HG03354 (cell line): ENCODE data around the gene HLA-DPB1.
A peak's percentile ranks its signal among the peaks of the same experiment; 100 is the strongest.
"Not testable (repeated sequence)": the region's sequence is repeated elsewhere in the genome, so short reads cannot be mapped to it uniquely, and the experiment has no call there.

Source experiments
- ATAC-seq: cut with Tn5 transposase; IDR thresholded peaks from one replicate; pipeline ENCODE4 v1.9.1; 2021; ENCODE audit warnings: mild to moderate bottlenecking; ENCODE audit not compliant: unreplicated experiment, poor library complexity, severe bottlenecking

HLA-DPB1 gene

DNA sequence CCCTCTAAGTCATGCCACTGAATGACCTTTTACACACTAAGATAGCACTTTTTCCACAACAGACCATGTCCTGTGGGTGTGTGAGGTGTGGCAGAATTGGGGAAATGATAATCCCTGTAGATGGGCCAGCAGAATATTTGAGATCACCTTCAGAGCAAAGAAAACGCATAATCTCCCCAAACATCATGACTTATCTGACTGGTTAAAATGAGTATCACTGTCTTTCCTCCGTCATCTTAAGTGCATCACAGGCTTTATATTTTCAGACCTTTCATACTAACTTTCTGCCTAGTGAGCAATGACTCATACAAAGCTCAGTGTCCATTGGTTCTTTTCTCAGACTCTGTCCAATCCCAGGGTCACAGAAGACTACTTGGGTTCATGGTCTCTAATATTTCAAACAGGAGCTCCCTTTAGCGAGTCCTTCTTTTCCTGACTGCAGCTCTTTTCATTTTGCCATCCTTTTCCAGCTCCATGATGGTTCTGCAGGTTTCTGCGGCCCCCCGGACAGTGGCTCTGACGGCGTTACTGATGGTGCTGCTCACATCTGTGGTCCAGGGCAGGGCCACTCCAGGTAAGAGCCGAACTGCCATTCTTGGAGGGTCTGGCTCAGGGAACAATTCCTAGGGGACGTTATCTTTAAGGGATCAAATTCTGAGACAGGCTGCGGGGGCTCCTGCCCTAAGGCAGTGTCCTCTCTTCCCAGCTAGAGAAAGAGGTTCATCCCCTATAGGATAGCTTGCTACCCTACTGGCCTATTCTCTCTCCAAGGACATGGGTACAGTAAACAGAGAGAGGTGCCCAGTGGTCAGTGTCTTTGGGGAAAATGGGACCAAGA lies at the start of gene HLA-DPB1:
HLA-DPB1 (plus strand) TSS at position 423 of the 838 bp plus-strand sequence; CDS start at position 475, 52 bp downstream.
- peak; percentile 81 for ATAC-seq

DNA sequence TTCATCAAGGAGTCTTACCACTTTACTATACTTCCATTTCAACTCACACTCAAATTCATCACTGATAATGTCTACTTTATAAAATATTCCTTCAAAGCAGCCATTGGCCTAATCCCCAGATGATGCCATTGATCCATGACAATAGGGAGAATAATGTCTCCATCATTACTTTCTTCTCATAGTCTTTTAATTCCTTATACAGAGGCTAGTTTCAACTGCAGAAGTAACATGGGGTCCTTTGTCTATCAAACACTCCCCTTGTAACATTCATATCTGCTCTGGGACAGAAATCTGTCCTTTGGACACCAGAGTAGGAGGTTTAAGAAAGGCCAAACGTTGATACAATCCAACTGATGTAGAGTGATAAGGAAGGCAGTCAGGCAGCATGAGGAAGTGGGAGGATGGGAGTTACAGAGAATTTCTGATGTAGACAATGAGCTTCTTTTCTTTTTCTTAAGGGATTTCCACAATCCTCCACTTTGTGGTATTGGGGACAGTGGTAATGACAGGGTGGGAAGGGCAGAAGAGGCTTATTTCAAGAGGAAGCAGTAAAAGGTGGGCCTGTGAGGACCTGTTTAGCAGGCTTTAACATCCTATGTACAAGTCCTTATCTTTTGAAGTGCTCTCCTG lies 47.5 kb upstream of the HLA-DPB1 start:
- ATAC-seq, result no peak

DNA sequence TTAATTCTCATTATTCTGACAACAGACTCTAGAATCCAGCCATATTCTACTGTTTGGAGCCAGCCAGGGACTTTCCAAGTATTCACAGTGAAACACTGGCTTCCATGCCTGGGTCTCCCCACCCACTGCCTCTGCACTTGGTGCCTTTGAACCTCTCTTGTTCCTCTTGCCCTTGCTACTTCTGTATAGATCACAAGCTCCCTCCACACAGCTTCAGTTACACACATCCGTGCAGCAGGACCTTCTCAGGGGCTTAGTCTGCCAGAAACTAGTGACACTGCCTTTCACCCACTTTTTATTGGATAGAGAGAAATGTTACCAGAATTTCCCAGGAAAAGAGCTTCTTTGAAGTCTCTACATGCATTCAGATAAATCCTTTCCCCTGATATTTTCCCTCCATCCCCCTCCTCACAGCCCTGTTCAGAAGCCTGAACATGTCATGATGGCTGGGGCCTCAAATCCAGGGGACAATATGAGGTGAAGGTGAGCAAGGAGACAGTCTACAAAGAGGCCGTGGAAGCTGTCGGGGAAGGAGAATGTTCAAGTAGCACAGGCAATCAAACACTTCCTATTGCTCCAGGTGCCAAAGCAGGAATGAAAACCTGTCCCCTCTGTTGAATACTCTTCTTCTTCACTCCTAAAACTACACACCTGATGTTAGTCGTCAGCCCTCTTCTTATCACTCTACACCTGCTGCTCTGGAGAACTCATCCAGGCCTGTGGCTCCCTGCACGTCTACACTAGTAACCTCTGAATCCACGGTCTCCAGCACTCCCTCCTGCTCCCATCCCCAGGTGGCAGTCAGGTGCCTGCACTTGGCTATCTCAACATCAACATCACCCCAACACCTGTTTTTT lies 46.2 kb upstream of the HLA-DPB1 start:
- peak; percentile 67 for ATAC-seq

DNA sequence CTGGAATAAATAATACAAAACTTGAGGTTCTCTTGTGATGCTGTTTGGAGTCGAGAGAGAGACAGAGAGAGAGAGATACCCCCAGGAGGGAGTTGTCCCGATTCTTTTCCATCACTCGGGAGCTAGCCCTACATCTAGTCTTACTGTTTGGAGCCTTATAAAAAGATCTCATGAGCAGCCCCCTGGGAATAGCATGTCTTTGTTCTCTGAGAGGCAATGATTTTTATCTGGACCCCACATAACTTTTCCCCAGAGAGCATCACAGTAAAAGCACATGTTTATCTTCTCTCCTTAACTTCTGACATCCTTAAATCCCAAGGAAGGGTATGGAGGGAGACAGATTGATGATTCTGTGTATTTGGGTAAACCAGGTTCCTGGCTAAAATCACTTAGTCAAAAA lies 45.5 kb upstream of the HLA-DPB1 start:
- ATAC-seq, result no peak

DNA sequence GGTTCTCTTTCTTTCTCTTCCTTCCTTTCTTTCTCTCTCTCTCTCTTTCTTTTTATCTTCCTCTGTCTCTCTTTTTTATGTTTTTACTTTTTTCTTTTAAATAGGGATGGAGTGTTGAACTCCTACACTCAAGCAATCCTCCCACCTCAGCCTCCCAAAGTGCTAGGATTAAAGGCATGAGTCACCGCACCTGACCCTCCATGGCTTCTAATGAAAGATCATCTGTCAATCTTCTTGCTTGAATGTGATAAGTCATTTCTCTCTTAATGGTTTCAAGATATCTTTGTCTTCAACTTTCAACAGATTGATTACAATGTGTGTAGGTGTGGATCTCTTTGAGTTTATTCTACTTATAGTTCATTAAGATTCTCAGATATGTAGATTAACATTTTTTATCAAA lies 41.2 kb upstream of the HLA-DPB1 start:
- ATAC-seq, result no peak

DNA sequence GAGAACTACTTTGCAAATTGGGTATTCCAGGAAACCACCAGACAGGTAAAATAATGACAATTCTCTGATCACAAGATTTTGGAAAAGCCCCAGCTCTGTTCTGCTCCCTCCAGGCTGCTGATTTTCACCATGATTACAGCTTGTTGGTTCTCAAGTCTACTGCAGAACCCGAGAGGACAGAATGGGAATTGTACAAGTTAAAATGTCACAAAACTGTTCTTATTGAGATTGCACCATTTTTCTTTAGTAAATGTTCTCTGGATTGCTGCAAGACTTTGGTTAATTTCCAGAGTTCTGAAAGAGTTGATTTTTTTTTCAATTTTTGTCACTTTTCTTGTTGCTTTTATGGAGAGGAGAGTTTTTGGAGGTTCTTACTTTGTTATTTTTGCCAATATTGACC lies 39.3 kb upstream of the HLA-DPB1 start:
- no peak for ATAC-seq

DNA sequence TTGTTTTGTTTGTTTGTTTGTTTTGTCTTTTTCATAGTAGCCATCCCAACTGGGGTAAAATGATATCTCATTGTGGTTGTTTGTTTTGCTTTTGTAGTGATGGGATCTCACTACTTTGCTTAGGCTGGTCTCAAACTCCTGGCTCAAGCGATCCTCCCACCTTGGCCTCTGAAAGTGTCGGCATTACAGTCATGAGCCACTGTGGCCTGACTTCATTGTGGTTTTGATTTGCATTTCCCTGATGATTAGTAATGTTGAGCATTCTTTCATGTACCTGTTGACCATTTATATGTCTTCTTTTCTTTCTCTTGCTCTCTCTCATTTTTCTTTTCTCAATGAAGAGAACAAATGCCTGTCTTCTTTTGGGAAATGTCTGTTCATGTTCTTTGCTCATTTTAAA lies 35.6 kb upstream of the HLA-DPB1 start:
- ATAC-seq, result no peak

DNA sequence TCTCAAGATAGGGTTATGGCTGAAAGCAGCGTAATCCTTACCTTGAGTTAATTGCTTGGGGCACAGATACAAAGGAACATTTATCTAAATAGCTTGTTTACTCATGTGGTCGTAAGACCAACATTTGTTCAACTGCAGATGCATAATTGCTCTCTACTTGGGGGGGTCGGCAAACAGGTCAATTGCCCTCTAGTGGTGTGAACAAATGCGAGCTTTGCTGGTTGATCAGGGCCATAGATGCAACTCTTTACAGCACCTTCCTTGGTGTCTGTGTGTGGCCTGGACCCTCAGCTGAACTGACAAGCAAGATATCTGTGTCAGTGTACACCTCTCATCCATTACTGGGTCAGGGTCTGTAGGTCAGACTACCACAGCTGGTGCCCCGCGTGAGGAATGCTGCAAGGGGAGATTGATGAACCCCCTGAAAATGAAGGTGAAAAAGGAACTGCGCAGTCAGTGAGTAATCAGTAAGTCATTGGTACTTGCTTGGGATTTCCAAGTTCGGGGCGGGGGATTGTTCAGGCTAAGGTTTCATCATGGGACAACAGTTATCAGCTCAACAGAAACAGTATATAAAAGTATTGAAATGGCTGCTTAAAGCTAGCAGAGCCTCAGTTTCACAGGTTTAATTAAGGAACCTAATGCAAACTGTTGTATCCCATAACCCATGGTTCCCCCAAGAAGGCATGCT lies 26.3 kb upstream of the HLA-DPB1 start:
- no peak for ATAC-seq

DNA sequence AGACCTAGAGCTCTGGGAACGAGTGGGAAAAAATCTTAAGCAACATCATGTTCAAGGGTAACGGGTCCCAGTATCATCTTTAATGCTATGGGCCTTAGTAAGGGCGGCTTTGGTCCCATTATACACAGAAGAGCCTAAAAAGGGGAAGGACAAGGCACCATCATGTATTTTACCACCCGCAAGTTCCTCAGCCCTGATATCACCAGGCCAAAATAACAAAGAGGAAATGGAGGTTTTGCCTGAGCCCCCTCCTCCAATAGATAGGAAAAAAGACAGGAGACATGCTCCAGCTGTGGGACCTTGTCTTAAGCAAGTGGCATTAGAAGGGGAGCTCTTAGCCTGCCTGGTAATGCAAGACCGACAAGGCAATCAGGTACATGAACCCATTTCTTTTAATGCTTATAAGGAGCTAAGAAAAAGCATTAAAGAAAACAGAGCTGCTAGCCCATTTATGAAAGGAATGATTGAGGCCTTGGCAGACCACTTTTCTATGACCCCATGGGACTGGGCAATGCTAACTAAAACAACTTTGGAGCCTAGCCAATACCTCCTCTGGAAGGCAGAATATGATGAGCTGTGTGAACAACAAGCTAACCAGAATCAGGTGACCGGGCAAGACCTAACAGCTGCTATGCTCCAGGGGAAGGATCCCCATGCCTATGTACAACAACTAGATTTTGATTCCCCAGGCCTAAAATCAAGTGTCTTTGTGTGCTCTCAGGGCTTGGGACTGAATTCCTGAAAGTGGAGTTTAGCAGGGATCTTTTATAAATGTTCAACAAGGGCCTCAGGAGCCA lies 25.6 kb upstream of the HLA-DPB1 start:
- no peak for ATAC-seq

DNA sequence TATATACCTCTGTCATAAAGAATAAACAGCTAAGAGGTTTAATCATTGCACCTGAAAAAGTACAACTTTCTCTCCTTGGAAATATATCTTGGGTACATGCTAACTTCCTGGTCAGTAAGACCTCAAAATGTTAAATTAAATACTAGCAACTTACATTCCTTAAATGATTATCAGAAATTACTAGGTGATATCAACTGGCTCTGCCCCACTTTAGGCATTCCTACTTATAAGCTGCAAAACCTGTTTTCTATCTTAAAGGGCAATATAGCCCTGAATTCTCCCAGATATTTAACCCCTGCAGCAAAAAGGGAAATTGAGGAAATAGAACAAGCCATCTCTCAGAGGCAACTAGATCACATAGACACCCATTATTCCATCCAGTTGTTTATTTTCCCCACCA lies 23.2 kb upstream of the HLA-DPB1 start:
- ATAC-seq, result no peak

DNA sequence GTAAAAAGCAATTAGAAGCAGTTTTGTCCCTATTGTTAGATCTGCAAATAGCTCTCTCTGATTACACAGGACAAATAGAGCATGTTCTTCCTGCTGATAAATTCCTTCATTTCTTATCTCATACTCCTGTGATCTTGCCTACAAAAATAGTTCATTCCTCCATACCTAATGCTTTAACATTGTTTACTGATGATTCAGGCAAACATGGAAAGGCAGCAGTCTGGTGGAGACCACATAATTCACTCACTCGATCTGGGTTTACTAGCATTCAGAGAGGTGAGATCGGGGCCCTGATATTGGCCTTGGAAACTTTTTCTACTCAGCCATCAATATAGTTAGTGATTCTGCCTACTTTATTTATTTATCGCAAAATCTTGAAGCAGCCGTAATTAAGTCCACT lies 22.6 kb upstream of the HLA-DPB1 start:
- ATAC-seq, result no peak

DNA sequence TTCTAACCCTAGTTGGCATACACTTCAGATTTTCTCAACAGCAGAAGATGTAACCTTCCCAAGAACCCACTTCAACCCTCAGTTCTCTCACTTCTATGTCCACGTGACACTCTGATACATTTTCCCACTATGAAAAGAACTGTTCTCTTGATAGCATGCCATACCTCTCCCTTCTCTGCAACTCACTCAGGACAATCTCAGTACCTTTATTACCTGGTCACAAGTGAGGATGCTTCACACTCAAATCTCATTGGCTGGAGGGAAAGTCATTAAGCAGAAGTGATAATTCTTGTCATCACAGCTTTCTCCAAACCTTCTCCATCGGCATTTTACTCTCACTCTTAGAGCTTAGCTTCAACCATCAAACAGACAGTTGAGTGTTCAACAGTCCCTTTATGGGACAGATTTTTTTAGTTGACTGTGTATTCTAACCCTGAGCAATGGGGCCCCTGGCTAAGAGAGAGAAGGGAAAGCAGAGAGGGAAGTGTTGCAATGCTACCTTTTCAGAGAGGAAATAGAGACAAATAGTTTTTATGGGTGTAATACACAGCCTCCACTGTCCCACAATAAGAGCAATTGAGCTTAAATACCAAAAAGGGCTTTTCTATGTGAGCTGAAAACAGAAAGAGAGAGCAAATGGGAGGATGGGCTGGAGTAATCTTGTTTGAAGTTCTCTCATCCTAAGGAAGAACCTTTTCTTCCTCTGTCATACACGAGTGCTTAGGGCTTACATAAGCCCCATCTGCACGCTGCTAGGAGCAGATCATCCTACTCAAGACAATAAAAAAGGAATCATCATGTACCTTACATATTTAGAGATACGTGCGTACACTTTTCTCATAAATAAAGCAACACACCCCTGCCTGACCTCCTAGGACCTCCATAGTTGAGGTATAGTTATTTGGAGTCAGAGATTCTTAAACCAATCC lies 18.3 kb upstream of the HLA-DPB1 start:
- no peak for ATAC-seq

DNA sequence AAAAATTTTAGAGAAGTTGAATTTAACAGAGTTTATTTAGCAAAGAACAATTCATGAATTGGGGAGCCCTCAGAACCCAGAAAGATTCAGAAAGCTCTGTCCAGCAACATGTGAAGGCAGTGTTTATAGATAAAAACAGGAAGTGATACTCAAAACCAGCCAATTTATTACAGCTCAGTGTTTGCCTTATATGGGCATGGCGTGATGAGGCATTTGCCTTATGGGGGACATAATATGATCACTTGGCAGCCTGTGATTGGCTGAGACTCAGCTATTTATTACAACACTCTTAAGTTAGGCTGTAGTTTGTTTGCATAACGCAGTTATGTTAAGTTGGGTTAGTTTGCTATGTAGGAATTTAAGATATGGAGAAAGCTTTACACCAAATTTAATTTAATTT lies 13.8 kb upstream of the HLA-DPB1 start:
- ATAC-seq, result peak; percentile 55

DNA sequence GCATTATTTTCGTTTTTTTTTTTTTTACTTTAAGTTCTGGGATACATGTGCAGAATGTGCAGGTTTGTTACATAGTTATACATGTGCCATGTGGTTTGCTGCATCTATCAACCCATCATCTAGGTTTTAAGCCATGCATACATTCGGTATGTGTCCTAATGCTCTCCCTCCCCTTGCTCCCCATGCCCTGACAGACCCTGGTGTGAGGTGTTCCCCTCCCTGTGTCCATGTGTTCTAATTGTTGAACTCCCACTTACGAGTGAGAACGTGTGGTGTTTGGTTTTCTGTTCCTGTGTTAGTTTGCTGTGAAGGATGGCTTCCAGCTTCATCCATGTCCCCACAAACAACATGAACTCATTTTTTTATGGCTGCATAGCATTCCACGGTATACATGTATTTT lies 12.4 kb upstream of the HLA-DPB1 start:
- ATAC-seq, result not testable (repeated sequence)

DNA sequence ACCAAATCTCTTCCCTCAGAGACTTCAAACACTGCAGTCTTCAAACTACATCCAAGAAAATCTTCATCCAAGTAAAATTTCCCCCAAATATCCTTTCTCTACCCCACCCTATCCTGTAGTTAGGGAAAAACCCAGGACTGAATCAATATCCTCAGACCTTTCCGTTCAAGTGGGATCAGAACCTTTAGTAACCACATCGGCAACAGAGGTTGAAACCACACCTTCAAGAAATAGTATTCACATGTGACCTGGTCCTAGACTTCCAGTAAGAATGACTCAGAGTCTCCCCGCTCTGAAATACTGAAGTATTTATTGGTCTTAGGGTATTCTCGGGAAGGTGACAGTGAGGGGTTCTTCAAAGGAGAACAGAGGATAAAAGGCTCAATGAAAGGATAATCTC lies 11.1 kb upstream of the HLA-DPB1 start:
- no peak for ATAC-seq

DNA sequence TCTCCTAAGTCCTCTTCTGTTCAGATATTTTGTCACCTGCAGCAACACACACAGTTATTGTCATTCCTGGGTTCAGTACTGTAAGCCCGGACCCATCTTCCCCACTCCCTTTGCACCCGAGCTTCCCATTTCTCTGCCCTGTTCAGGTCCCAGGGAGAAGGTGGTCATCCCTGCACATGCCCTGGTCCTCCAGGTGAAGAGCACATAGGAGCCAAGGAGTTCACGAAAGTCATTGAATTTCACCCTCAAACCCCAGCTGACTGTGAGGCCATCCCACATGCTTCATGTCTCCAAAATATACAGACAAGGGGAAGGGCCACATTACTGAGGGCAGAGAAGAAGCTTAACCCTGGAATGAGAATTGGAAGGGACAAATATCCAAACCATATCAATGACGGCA lies 10.5 kb upstream of the HLA-DPB1 start:
- ATAC-seq, result no peak

DNA sequence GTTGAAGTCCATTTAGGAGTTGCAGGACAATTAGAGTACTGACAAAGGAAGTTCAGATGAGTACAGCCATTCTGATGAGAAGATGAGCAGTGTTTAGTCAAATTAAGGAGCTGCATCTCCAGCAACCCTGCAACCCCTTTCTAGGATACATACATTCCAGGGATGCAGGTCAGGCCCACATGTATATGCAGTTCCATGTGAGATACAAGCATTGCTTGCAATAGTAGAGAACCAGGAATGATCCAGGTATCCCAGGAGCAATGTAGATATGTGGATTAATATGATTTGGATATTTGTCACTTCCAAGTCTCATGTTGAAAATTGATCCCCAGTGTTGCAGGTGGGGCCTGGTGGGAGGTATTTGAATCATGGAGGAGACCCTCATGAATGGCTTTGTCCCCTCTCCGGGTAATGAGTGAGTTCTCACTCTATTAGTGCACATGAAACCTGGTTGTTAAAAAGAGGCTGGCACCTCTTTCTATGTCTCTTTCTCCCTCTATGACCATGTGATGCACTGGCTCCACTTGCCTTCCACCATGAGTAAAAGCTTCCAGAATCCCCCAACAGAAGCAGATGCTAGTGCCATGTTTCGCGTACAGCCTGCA lies 8.8 kb upstream of the HLA-DPB1 start:
- no peak for ATAC-seq
